ENCODE results near the gene ADAM22. TPM values are rescaled to one million over a fixed set of nuclear protein-coding genes. Genes with fewer than 3 reads are reported as not detected.

Gene ADAM22
- total RNA-seq, 1 experiment from 2014 or later, result 7.1 TPM

GRCh38 chr7:88018501-88018900 is 84.5 kb downstream of the ADAM22 start:
- POLR2A ChIA-PET (ENCODE audit: low non-redundant PET), result no interaction called here
- Histone ChIP-seq H3K27me3 (replicated peaks; ENCODE audit: insufficient read depth, low read depth, low read length, poor library complexity) (no peaks in the 10 kb centered on the region), H3K9me3 (ENCODE audit: low read depth, low read length, poor library complexity, severe bottlenecking) (no peaks in the 10 kb centered on the region), H3K4me3 (ENCODE audit: low read depth, low read length, poor library complexity, severe bottlenecking) (no peak overlapping the region), H3K36me3 (ENCODE audit: insufficient read depth, low read length, poor library complexity, severe bottlenecking) (no peaks in the 10 kb centered on the region), H3K27ac (ENCODE audit: low read depth, low read length, poor library complexity, severe bottlenecking) (no peak overlapping the region), H3K4me1 (ENCODE audit: insufficient read depth, low read length, poor library complexity, severe bottlenecking) (no peaks in the 10 kb centered on the region)
- no peak for TF ChIP-seq EZH2 (IDR thresholded peaks at IDR 0.05; ENCODE audit: borderline replicate concordance, low read depth, low read length, poor library complexity, severe bottlenecking)
- TF ChIP-seq, protein P1, sequence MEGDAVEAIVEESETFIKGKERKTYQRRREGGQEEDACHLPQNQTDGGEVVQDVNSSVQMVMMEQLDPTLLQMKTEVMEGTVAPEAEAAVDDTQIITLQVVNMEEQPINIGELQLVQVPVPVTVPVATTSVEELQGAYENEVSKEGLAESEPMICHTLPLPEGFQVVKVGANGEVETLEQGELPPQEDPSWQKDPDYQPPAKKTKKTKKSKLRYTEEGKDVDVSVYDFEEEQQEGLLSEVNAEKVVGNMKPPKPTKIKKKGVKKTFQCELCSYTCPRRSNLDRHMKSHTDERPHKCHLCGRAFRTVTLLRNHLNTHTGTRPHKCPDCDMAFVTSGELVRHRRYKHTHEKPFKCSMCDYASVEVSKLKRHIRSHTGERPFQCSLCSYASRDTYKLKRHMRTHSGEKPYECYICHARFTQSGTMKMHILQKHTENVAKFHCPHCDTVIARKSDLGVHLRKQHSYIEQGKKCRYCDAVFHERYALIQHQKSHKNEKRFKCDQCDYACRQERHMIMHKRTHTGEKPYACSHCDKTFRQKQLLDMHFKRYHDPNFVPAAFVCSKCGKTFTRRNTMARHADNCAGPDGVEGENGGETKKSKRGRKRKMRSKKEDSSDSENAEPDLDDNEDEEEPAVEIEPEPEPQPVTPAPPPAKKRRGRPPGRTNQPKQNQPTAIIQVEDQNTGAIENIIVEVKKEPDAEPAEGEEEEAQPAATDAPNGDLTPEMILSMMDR (conservative IDR thresholded peaks at IDR 0.05; ENCODE audit: low read depth, low read length), result no peak
- DNase-seq (ENCODE audit: low spot score), result no peak
- BruUV-seq (replicated peaks), result no TSS peak
- CTCF ChIA-PET, result no interaction called here
- intact Hi-C loops (cut with micrococcal nuclease; ENCODE audit: unreplicated experiment), result no loop called here

GRCh38 chr7:88020953-88021665 is 87.1 kb downstream of the ADAM22 start:
- no peaks in the 10 kb centered on the region for H3K4me1 ChIP-seq (ENCODE audit: insufficient read depth, low read length, poor library complexity, severe bottlenecking)
- H3K4me3 ChIP-seq (ENCODE audit: low read depth, low read length, poor library complexity, severe bottlenecking), result no peak overlapping the region
- ChIA-PET POLR2A (ENCODE audit: low non-redundant PET) (no interaction called here), CTCF (no interaction called here)
- H3K27ac ChIP-seq (ENCODE audit: low read depth, low read length, poor library complexity, severe bottlenecking), result no peak overlapping the region
- no peak for DNase-seq (ENCODE audit: low spot score)
- H3K27me3 ChIP-seq (replicated peaks; ENCODE audit: insufficient read depth, low read depth, low read length, poor library complexity), result no peaks in the 10 kb centered on the region
- intact Hi-C loops (cut with micrococcal nuclease; ENCODE audit: unreplicated experiment), result no loop called here
- TF ChIP-seq, protein P1 (conservative IDR thresholded peaks at IDR 0.05; ENCODE audit: low read depth, low read length), result no peak
- no peak for TF ChIP-seq EZH2 (IDR thresholded peaks at IDR 0.05; ENCODE audit: borderline replicate concordance, low read depth, low read length, poor library complexity, severe bottlenecking)
- no TSS peak for BruUV-seq (replicated peaks)
- H3K36me3 ChIP-seq (ENCODE audit: insufficient read depth, low read length, poor library complexity, severe bottlenecking), result no peaks in the 10 kb centered on the region
- H3K9me3 ChIP-seq (ENCODE audit: low read depth, low read length, poor library complexity, severe bottlenecking), result no peaks in the 10 kb centered on the region

DNA sequence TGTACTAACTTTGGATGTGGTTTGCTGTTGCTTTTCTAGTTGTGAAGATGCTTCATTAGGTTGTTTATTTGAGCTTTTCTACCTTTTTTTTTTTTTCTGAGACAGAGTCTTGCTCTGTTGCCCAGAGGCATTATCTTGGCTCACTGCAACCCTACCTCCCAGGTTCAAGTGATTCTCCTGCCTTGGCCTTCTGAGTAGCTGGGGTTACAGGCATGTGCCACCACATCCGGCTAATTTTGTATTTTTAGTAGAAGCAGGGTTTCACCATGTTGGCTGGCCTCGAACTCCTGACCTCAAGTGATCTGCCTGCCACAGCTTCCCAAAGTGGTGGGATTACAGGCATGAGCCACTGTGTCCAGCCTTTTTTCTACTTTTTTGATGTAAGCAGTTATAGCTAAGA is 93.7 kb downstream of the ADAM22 start:
- H3K36me3 ChIP-seq (ENCODE audit: insufficient read depth, low read length, poor library complexity, severe bottlenecking), result no peaks in the 10 kb centered on the region
- no peaks in the 10 kb centered on the region for H3K9me3 ChIP-seq (ENCODE audit: low read depth, low read length, poor library complexity, severe bottlenecking)
- intact Hi-C loops (cut with micrococcal nuclease; ENCODE audit: unreplicated experiment), result no loop called here
- TF ChIP-seq, protein P1 (conservative IDR thresholded peaks at IDR 0.05; ENCODE audit: low read depth, low read length), result no peak
- TF ChIP-seq EZH2 (IDR thresholded peaks at IDR 0.05; ENCODE audit: borderline replicate concordance, low read depth, low read length, poor library complexity, severe bottlenecking), result no peak
- H3K4me3 ChIP-seq (ENCODE audit: low read depth, low read length, poor library complexity, severe bottlenecking), result no peak overlapping the region
- POLR2A ChIA-PET (ENCODE audit: low non-redundant PET), result no interaction called here
- H3K4me1 ChIP-seq (ENCODE audit: insufficient read depth, low read length, poor library complexity, severe bottlenecking), result no peaks in the 10 kb centered on the region
- no peak for DNase-seq (ENCODE audit: low spot score)
- CTCF ChIA-PET, result no interaction called here
- BruUV-seq (replicated peaks), result no TSS peak
- no peaks in the 10 kb centered on the region for H3K27me3 ChIP-seq (replicated peaks; ENCODE audit: insufficient read depth, low read depth, low read length, poor library complexity)
- H3K27ac ChIP-seq (ENCODE audit: low read depth, low read length, poor library complexity, severe bottlenecking), result no peak overlapping the region

All from A673 (cell line).